HT-29 (cell line): ENCODE measurements around the gene MECR. TPM values are rescaled to one million over a fixed set of nuclear protein-coding genes. Genes with fewer than 3 reads are reported as not detected.

Source experiments
- DNase-seq: peaks from one replicate; pipeline ENCODE4 v3.0.0-alpha.2; 2015; ENCODE audit warnings: low spot score
- total RNA-seq: library from RNA; depleted of rRNA; stranded (reverse); fragments of >200 nt; shearing (Covaris generic); gene quantifications from 2 replicates; pipeline ENCODE4 v1.2.3, GENCODE V29; 2014; rRNA removed

Gene MECR, protein sequence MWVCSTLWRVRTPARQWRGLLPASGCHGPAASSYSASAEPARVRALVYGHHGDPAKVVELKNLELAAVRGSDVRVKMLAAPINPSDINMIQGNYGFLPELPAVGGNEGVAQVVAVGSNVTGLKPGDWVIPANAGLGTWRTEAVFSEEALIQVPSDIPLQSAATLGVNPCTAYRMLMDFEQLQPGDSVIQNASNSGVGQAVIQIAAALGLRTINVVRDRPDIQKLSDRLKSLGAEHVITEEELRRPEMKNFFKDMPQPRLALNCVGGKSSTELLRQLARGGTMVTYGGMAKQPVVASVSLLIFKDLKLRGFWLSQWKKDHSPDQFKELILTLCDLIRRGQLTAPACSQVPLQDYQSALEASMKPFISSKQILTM
- total RNA-seq, result 24.2 and 27.8 TPM in 2 replicates

DNA sequence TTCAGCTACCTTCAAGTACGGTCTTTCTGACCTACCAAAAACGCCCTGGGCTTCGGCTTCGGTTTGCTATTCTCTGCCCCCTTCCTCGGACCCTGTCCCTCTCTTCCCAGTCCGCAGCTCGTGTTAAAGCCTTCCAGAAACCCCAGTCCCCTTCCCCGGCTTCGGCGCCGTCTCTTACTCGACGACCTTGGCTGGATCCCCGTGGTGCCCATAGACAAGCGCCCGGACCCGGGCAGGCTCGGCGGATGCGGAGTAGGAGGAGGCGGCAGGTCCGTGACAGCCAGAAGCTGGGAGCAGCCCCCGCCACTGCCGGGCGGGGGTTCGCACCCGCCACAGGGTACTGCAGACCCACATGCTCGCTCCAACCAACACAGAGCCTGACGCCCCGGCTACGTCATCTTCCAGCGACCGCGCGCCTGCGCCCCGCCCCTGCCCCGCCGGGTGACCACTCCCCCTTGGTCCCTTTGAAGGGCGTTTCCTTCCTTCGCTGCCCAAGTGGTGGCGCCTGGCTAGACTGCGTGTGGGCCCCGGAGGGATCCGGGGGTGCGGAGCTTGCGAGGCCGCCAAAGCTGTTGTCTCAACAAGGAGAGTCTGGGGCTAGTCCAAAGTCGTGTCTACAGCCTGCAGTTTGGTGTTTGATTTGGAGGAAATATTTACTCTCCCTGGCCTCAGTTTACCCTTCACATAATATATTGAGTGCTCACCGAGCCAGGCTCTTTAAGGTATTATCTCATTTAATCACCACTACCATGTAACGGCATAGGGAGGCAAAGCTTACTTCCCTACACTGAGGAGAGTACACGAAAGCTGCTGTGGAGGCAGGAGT, at the start of gene MECR:
Gene MECR, minus strand, starts transcription at position 382 of the 826 bp plus-strand sequence. Its CDS starts 28 bp downstream, at position 354.
- DNase-seq, result peak; percentile 88

DNA sequence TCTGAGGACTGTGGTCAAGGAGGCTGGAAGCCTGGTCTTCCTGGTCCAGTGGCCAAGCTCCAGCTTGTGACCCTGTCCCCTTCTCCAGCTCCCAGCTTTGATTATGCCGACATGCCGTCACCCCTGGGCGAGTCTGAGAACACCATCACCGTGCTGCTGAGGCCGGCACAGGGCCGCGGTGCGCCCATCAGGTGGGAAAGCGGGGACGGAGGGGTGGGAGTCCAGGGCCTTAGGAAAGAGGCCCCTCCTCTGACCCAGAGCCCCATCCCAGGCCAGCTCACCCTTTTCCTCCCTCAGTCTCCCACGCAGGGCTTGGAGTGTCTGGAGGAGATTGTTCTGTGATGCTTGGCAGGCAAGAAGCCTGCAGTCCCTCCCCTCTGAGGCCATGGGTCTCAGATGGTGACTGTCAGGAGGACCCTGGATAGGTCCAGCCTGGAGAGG, 49.2 kb upstream of the MECR start:
- DNase-seq, result no peak

DNA sequence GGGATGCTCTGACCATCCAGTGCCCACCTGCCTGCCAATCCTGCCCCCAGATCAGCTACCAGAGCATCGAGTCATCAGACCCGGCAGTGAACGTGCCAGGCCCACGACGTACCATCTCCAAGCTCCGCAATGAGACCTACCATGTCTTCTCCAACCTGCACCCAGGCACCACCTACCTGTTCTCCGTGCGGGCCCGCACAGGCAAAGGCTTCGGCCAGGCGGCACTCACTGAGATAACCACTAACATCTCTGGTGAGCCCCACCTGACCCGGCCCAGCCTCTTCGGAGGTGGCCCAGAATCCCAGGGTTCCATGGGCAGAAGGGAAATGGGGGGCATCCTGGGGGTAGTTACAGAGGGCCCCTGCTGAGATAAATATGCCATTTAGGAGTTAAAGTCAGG, 48.7 kb upstream of the MECR start:
- DNase-seq, result no peak

DNA sequence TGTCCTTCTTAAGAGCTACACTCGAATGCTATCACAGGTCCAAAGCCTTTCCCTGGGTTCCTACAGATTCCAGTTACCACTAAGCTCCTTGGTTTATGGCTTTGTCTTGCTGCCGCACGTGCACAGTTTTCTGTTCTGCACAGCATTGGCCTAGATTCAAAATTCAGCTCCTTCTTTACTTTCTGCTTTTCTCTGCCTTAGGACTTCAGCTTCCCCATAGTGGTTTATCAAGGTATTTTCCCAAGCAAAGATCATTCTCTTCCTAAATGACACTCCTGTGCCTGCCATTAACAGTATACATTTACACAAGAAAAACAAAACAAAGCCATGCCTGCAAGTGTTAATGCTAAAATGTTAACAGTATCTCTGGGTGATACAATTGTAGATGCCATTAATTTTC, 47.4 kb upstream of the MECR start:
- no peak for DNase-seq

DNA sequence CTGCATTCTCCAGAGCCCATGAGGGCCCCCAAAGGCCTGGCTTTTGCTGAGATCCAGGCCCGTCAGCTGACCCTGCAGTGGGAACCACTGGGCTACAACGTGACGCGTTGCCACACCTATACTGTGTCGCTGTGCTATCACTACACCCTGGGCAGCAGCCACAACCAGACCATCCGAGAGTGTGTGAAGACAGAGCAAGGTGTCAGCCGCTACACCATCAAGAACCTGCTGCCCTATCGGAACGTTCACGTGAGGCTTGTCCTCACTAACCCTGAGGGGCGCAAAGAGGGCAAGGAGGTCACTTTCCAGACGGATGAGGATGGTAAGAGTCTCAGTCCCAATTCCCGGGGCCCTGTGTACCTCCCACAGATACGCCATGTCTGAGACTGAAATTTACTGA, 44.7 kb upstream of the MECR start:
- no peak for DNase-seq

DNA sequence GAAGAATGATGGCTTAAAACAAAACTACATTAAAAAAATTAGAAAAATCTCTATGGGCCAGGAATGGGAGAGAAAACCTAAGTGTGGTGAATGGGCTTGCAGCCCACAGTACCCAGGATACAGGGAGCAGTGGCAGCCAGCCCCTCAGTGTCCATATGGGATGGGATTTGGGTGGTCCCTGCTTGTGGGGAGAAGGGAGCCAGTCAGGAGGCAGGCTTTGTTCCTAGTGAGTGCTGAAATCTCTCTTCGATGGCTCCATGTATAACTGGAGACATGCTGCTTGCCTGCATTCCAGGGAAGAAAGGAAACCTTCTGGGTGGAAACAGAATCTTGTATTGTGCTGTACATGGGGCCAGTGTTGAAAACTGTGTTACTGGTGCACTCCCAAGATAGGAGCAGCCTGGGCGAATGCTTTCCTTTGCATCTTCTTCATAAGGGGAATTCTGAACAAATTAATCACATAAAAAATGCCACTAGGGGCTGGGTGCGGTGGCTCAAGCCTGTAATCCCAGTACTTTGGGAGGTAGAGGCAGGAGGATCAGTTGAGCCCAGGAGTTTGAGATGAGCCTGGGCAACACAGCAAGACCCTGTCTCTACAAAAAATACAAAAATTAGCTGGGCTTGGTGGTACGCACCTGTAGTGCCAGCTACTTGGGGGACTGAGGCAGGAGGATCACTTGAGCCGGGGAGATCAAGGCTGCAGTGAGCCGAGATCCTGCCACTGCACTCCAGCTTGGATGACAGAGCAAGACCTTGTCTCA, 41.6 kb upstream of the MECR start:
- DNase-seq, result no peak

DNA sequence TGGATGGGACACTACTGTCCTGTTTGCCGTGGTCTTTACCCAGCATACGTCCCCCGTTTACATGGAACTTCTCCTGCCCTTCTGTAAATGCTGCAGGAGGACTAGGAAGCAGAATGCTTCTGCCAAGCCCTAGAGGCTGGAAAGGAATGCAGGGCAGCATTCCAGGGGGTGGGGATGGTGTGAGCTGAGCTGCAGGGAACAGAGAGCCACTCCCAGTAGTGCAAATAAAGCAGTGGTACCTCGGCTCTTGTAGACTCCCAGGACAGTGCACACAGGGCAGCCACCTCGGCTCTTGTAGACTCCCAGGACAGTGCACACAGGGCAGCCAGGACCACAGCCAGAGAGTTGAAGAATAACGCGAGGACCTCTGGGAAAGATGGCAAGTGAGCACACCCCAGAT, 41.0 kb upstream of the MECR start:
- peak; percentile 54 for DNase-seq

DNA sequence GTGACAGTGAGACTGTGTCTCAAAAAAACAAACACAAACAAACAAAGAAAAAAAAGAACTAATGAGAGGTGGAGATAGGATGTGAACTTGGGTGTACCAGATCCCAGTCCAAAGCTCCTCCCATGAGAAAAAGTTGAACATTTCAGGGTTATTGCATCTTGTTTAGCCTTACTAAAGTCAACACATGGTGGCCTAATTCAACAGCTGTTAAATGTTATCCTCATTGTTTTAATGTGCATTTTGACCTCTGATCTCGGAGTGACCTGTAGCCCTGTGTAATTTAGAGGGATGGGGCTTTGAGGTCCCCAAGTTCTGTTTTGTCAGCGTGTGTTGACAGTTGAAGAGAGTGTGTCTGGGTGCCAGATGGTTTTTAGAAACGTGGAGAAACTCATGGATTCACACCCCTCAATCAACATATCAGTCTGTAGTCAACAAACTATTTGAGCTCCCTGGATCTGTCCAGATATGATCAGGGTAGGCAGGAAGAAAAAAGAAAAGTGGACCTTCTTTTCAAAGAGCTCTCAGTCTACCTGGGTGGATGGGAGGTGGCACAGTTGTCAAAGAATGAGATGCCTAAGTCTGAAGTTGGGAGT, 40.3 kb upstream of the MECR start:
- no peak for DNase-seq

DNA sequence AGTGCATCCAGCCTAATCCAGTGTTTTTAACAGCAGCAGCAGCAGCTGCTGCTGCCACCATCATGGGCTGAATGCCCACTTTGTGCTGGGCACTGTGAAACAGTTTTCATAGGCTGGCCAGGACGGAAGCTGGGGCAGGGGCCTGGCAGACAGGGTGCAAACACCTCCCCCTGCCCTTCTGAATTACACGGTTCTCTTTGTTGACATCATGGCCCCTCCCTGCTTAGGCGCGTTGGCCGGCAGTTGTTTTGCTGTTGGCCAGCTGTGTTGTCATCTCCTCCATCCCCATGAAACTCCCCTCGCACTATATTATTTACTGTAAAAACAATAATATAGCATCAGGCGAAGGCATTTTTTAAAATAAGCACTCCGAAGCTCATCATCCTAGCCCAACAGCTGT, 38.6 kb upstream of the MECR start:
- no peak for DNase-seq

DNA sequence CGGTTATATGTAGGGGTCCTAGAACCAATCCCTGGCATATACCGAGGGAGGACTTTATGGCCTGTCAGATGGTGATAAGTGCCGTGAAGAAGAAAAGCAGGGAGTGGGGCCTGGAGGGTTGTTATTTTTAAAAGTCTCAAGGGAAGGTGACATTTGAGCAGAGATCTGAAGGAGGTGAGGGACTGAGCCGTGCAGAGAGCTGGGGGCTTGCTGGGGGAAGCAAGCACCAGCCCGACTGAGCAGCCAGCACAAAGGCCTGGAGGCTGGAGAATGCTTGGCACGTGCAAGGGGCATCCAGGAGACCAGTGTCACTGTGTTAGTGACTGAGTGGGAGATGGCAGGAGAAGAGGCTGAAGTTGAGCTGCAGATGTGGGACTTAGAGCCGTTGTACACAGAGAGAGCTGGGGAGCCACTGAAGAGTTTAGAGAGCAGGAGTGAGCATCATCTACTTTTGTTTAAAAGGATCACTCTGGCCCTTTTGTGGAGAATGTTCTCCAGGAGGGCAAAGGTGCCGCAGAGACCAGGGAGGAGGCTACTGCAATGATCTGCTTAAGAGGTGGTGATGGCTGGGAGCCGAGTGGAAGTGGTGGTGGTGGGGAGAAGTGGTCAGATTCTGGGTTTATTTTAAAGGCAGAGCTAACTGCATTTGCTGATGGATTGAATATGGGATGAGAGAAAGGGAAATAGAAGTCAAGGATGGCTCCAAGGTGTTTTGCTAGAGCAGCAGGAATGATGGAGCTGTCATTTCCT, 36.8 kb upstream of the MECR start:
- no peak for DNase-seq

DNA sequence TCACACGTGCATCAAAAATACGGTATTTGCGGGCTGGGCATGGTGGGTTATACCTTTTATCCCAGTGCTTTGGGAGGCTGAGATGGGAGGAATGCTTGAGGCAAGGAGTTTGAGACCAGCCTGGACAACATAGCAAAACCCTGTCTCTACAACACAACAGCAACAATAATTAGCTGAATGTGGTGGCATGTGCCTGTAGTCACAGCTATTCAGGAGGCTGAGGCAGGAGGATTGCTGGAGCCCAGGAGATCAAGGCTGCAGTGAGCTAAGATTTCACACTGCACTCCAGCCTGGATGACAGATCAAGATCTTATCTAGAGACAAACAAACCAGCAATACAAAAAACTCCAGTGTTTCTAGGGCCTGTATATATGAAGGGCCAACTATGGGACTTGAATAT, 36.2 kb upstream of the MECR start:
- no peak for DNase-seq

DNA sequence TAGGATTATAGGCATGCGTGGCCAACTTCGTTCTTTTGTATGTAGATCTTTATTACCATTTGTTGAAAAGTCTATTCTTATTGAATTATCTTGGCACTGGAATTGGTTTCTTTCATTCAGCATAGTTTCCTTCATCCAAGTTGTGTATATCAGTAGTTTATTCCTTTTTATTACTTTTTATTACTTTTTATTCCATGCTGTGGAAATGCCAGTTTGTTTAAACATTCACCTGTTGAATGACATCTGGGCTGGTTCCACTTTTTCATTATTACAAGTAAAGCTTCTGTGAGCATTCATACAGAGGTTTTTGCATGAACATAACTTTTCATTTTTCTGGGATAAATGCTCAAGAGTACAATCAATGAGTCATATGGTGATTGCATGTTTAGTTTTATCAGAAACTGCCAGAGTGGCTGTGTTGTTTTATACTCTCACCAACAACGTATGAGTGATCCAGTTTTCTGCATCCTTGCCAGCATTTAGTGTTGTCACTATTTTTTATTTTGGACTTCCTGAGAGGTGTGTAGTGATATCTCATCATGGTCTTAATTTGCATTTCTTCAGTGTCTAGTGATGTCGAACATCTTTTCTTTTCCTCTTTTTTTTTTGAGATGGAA, 34.1 kb upstream of the MECR start:
- no peak for DNase-seq

DNA sequence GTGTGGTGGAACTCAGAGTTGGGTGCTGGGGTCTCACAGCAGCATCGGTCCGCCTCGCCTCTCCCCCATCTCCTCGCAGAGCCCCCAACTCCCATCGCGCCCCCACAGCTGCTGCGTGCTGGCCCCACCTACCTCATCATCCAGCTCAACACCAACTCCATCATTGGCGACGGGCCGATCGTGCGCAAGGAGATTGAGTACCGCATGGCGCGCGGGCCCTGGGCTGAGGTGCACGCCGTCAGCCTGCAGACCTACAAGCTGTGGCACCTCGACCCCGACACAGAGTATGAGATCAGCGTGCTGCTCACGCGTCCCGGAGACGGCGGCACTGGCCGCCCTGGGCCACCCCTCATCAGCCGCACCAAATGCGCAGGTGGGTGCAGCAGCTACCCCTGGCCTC, 29.8 kb upstream of the MECR start:
- no peak for DNase-seq

DNA sequence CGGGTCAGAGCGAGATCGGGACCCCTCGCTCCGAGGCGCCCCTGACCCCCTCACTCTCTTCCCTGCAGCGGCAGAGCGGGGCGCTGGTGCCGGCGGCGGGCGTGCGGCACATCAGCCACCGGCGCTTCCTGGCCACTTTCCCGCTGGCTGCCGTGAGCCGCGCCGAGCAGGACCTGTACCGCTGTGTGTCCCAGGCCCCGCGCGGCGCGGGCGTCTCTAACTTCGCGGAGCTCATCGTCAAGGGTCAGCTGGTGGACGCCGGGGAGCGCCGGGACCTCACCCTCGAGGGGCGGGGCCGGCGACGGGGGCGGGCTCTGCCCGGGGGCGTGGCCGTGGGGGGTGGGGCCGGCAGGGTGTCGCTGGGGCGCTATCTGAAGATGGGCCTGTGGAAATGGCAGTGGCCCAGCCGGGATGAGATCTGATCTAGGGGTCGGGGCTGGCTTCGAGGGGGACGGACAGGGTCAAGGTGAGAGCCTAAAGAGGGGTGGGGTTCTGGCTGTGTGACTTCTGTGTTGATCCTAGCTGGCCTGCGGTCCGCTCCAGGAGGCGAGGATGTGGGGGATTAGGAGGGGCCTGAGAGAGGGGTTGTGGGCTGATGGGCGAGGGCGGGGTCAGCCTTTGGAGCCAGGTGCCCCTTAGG, 29.2 kb upstream of the MECR start:
- no peak for DNase-seq

DNA sequence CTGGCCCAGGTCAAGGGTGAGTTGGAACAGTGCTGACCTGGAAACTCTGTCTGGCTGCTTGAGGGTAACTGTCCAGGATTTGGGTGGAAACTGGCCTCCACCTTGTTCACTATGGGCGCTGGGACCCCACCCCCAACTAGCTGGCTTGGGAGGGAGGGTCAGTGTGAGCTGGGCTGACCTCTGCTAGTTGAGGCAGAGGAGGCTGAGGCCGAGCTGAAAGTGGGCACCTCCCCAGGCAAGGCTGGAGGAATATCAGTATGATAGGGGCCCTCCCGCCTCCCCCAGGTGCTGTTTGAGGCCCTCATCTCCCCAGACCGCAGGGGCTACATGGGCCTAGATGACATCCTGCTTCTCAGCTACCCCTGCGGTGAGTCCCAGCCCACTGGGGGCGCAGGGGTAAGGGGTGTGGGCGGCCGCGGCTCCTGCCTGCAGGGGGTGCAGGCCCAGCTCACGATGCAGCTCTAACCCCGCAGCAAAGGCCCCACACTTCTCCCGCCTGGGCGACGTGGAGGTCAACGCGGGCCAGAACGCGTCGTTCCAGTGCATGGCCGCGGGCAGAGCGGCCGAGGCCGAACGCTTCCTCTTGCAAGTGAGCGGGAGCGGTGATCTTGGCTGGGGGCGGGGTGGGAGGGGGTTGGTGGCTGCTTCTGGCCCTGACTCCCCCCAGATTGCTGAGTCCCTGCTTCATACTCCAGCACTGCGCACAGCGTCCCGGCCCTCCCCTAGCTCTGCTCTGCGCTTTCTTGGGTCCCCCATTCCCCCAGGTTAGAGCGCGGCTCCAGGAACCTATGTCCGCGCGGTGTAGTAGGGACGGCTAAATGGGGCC, 28.5 kb upstream of the MECR start:
- DNase-seq, result no peak

DNA sequence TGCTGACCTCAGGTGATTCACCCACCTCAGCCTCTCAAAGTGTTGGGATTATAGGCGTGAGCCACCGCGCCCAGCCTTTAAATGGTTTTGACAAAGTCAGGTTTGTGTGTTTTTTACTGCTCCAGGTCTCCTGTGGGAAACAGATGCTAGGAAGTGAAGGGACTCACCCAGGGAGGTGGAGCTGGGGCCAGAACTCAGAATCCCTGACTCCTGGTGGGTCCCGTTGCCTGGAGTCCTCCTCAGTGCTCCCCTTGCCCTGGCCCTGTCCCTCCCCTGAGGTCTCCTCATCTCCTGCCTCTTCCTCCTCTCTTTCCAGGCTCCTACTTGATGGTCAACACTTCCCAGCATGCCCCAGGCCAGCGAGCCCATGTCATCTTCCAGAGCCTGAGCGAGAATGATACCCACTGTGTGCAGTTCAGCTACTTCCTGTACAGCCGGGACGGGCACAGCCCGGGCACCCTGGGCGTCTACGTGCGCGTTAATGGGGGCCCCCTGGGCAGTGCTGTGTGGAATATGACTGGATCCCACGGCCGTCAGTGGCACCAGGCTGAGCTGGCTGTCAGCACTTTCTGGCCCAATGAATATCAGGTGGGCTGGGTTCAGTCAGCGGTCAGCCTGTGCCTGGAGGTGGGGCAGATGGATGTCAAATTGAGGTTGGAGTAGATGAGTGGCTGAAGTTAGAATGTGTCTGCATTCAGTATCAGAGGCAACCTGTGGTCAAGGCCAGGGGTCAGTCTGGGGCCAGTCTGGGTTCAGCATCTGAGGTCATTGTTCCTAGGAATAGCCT, 27.6 kb upstream of the MECR start:
- no peak for DNase-seq

DNA sequence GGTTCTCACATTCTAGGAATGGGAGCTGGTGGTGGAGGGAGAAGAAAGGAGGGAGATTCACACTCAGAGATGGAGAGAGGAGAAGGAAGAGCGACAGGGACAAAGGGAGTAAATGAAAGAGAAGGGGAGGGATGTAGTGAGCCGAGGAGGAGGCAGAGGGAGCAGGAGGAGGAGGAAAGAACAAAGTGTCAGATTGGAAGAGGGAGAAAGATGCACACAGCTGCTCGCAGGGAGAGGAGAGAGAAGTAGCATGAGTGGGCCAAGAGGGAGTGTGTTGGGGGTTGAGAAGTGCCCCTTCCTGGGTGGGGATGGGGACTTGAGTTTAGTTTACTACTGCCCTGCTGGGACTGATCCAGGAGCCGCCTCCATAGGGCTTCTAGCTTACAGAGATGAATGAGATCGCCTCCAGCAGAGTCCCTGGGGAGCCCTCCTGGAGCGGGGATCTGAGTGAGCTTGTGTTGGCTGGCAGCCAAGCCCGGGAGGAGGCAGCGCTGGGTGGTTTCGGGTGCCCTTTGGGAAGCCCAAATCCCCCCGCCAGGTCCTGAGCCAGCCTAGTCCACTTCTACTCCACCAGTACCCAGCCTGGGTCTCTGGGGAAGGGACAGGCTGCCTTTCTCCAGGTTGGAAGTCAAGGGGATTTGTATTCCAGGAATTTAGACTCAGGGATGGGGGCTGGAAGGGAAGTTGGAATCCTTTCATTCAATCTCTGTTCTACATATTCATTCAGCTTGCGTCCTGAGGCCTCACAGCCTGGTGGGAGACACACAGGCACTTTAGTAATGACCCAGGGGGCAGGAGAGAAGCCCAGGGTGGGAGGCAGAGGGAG, 26.5 kb upstream of the MECR start:
- no peak for DNase-seq
